Esophagus squamous epithelium (tissue), 4 donors: Measurements from ENCODE around the gene TRAK1.

ENCODE experiments used
- CTCF ChIP-seq, 6 experiments: fragments of 450-650 bp in 4 of 6; fragments of 200-600 bp in 2 of 6; sonication (generic) in 2 of 6; IDR thresholded peaks; one replicate each; pipeline ENCODE4 v1.5.1; 2016 to 2019; ENCODE audit warnings: antibody characterized with exemption in 6 of 6, mild to moderate bottlenecking in 4 of 6, moderate library complexity in 4 of 6
- POLR2A ChIP-seq, 4 donors: fragments of 450-650 bp; IDR thresholded peaks; one replicate each; pipeline ENCODE4 v1.6.1; 2017; ENCODE audit warnings: antibody characterized with exemption in 4 of 4, mild to moderate bottlenecking in 4 of 4, moderate library complexity in 3 of 4

GRCh38 chr3:42063888-42064287, 27.3 kb upstream of the TRAK1 start:
- no peak for TF ChIP-seq CTCF (IDR thresholded peaks at IDR 0.05)
- no peak for TF ChIP-seq POLR2A (IDR thresholded peaks at IDR 0.05)
